Fibroblast of skin of left quadriceps (primary cell): ENCODE results near the gene MED16.

Source experiments
- DNase-seq, 2 experiments: peaks; one replicate each; pipeline ENCODE4 v3.0.0-alpha.2; 2013; ENCODE audit warnings: low read depth in 2 of 2

The MED16 gene

DNA sequence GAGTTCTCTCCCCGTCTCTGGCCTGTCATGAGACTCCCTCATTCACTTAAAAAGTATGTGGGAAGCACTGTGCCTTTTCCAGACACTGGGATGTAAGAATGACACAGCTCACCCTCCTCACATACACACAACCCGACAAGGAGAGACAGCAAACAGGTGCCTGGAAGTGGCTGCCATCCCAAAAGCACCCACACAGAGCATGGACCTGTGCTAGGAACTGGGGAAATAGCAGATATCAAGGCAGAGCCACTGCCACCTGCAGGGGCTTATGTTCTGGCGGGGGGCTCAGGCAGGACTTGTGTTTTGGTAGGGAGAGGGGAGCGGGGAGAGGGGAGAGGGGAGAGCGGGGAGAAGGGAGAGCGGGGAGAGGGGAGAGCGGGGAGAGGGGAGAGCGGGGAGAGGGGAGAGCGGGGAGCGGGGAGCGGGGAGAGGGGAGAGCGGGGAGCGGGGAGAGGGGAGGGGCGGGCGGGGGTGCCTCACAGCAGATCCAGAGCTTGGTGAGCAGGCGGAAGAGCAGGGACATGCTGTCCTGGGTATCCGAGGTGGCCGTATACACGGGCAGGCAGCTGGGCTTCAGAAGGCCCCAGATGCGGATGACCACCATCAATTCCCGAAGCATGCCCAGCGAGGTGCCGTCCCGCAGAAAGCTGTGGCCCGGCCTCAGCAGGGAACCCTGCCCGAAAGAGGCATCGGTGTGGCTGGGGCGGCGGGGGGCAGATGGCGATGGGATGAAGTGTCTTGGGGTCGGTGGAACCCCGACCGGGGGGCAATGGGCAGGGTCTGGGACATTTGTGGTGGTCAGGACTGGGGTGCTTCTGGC lies 21.3 kb downstream of the MED16 start:
- DNase-seq = no peak

DNA sequence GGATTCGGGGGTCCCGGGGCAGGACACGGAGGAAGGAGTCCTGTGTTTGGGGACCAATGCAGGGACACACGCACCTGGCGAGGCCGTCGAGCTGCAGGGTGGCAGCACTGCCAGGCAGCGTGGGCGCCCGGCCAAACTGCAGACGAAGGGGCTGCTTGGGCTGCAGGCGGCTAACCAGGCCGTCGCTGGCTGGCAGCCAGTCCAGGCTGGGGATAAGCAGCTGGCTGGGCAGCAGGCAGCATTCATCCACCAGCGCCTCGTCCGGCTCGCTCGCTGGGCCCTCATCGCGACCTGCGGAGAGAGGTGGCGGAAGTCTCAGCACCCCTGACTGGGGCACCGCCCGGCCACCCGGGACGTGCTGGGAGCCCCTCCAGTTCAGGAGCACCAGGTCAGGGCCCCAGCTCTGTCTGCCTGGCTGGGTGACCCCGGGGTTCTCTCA lies 22.0 kb downstream of the MED16 start:
- DNase-seq = no peak

DNA sequence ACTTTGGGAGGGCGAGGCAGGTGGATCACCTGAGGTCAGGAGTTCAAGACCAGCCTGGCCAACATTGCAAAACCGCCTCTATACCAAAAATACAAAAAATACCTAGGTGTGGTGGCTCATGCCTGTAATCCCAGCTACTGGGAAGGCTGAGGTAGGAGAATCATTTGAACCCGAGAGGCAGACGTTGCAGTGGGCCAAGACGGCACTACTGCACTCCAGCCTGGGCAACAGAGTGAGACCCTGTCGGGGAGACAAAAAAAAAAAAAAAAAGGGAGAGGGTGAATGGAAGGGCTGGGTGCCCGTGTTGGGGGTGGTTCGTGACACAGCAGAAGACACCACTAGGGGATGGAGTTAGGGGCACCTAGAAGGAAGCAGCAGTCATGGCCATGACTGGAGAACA lies 22.7 kb downstream of the MED16 start:
- DNase-seq = no peak

DNA sequence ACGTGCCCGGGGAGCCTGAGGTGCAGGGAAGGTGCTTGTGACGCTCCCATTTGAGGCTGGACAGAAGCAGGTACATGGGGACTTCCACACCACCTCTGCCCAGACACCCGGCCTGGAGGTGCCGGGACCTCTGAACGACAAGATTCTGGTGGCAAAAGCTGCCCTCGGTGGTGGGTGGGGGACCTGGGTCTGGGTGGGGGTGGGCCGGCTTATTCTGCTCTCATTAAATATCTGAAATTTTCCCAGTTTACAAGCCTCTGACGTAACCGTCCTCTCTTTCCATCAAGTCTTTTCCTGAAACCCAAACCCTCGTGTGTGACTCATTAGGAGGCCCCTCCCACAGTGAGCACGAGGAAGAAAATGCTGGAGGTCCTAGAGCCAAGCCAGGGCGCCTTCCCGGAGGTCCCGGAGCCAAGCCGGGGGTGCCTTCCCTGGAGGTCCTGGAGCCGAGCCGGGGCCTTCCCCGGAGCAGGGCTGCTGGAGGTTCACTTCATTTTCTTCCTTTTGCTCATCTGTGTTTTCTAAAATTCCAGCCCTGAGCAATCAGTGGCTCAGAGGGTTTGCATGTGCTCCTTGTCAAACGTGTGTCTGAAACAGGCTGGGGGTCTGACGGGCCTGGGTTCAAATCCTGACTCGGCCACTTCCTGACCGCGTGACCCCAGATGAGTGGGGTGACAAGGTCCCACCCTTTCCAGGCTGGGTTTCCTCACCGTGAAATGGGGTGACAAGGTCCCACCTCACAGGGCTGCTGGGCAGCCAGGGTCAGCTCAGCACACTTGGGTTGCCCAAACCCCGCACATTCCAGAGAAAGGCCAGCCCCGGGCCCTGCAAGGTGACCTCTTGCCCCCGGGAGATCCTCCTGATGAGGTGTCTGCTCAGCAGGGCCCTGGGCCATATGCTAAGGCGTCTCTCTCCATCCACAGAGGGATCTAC lies 23.5 kb downstream of the MED16 start:
- peak; percentile 87 to 90 for DNase-seq

DNA sequence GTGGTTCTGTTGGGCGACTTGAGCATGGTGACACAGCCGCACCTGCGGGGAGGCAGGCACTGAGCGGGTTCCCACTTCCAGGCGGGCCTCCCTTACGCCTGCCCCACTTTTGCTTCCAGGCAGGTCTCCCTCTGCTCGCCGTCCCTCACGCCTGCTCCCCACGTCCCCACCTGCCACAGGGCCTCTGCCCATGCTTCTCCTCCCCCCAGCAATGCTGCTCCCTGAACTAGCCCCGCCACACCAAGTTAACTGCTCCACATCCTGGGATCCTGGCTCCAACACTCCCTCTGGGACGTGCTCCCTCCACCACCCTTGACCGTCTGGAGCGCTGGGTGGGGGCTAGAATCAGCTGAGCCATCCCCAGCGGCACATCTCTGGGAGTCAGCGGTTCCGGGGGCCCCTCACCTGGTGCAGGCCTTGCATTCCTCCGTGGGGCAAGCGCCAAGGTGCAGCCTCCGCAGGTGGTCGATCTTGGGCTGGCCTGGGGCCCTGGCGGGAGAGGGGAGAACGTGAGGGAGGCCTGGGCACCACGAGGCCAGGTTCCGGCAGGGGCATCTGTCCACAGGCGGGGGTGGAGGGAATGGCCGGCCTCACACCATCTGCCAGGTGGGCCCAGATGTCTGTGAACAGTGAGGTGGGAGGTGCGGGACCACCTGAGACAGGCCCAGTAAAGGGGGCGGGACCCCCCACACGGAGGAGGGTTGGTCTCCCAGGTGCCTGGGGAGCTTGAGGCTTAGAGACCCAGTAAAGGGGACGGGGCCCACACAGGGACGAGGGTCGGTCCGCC lies 24.3 kb downstream of the MED16 start:
- DNase-seq = no peak

DNA sequence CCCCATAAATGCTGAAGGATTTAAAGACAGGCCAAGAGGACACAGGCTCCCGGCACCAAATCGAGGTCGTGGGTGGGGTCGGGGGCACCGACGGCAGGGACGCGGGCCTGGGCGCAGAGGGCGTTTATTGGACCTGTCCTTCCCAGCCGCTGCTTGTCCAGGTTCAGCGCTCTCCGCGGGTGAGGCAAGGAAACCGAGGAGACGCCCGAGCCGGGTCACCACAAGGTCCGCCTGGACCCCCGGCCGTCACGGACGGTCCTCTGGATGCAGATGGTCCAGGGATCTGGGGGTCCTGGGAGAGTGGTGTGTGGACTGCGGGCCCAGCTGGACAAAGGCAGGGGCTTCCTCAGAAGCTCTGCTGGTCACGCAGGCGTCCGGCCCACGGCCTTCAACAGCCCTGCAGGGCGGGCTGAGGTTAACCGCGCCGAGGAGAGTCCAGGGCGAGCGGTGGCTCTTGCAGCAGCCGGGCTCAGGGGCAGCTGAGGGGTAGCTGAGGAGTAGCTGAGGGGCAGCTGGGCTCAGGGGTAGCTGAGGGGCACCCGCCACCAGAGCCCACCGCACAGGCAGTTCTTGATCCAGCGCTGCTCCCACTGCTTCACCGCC lies 25.0 kb downstream of the MED16 start:
- no peak for DNase-seq

DNA sequence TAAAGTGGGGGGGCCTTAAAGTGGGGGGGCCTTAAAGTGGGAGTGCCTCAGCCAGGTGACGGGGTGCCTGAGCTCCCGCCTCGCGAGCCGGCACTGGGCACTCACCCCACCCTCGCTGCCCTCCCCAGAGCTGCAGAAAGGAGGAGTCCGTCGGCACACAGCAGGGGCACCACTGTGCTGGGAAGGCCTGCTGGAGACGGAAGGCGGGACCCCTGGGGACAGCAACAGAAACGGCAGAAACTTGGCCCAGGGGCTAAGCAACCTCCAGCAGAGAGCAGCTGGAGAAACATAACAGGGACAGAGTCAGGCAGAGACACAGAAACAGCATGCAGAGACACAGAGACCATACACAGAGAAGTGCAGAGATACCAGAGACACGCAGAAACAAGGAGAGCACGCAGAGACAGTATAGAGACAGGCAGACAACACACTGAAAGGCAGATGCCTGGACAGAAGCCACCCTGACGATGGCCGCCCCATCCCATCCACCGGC lies 25.6 kb downstream of the MED16 start:
- DNase-seq = no peak

DNA sequence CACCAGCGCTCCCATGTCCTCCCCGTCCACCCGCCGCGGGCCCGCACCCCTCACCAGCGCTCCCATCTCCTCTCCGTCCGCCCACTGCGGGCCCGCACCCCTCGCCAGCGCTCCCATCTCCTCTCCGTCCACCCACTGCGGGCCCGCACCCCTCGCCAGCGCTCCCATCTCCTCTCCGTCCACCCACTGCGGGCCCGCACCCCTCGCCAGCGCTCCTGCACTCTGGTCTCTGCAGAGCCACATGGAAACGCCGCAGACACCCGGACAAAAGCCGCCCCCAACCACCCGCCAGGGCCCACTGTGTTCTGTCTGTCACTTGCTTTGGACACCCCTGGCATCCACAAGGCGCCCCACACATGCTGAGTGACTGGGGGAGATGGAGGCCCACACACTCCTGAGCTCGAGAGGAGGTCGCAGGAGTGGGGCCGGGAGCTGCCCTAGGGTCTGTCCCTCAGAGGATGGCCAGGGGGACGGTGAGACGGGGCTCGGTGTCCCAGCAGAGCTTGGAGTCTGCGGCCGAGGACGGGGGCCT lies 26.2 kb downstream of the MED16 start:
- DNase-seq = no peak

DNA sequence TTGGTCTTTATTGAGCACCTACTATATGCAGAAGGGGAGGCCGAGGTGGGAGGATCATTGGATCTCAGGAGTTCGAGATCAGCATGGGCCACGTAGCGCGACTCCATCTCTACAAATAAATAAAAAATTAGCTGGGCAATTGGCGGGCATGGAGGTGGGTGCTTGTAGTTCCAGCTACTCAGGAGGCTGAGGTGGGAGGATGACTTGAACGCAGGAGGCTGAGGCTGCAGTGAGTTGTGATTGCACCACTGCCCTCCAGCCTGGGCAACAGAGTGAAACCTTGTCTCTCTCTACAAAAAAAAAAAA lies 29.7 kb downstream of the MED16 start:
- DNase-seq = no peak

DNA sequence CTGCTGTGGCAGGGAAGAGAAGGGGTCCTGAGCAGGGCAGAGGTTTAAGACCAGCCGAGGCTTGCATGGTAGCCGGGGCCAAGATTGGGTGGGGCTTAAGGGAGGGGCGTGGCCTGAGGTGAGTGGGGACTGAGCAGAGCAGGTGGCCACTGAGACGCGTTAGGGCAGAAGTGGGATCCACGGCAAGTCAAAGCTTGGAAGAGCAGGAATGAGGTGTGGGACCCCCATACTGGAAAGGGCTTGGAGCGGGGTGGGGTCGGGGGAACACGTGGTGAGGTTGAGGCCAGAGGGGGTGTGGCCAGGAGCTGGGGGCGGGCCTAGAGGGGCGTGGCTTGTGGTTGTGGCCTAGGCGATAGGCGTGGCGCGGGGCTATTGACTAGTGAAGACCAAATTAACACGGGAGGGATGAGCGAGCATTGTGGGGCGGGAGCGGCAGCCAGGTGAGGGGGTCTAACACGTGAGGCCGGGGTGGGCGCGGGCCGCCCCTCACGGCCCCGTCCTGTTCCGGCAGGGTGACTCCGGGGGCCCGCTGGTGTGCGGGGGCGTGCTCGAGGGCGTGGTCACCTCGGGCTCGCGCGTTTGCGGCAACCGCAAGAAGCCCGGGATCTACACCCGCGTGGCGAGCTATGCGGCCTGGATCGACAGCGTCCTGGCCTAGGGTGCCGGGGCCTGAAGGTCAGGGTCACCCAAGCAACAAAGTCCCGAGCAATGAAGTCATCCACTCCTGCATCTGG lies 30.2 kb downstream of the MED16 start:
- DNase-seq = no peak

DNA sequence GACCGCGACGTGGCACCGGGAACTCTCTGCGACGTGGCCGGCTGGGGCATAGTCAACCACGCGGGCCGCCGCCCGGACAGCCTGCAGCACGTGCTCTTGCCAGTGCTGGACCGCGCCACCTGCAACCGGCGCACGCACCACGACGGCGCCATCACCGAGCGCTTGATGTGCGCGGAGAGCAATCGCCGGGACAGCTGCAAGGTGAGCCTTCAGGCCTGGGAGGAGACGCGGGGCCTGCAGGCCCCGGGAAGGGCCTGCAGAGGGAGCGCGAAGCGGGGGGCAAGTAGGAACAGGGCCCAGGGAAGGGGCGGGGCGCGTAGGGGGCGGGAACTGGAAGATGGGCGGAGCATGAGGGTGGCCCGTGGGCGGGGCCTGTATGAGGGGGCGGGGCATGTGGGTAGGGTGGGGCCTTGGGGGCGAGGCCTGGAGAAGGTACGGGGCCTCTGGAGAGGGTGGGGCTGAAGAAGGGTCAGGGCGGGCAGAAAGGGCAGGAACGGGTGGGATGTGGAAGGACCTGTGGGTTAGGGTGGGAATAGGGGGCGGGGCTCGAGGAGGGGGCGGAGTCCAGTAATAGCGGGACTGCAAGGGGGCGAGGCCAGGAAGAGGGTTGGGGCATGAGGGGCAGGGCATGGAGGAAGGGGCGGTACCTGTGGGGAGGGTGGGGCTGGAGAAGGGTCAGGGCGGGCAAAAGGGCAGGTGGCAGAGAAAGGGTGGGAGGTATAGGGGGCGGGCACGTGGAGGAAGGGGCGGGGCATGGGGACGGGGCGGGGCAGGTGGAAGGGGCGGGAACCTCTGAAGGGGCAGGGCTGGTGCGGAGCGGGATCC lies 31.0 kb downstream of the MED16 start:
- DNase-seq = no peak

DNA sequence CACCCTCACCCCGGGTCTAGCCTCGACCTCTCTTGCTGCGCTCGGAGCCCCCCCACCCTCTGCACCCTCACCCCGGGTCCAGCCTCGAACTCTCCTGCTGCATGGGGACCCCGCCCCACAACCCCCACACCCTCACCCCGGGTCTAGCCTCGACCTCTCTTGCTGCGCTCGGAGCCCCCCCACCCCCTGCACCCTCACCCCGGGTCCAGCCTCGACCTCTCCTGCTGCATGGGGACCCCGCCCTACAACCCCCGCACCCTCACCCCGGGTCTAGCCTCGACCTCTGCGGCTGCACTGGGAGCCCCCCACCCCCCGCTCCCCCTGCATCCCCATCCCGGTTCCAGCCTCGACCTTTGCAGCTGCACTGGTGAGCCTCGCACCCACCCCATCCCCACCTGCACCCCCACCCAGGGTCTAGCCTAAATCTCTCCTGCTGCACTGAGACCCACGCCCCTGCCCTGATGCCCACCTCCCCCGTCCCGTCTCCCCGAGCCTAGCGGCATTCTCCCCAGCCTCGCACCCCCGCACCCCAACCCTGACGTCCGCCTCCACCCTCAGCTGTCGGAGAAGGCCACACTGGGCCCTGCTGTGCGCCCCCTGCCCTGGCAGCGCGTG lies 31.7 kb downstream of the MED16 start:
- no peak for DNase-seq

DNA sequence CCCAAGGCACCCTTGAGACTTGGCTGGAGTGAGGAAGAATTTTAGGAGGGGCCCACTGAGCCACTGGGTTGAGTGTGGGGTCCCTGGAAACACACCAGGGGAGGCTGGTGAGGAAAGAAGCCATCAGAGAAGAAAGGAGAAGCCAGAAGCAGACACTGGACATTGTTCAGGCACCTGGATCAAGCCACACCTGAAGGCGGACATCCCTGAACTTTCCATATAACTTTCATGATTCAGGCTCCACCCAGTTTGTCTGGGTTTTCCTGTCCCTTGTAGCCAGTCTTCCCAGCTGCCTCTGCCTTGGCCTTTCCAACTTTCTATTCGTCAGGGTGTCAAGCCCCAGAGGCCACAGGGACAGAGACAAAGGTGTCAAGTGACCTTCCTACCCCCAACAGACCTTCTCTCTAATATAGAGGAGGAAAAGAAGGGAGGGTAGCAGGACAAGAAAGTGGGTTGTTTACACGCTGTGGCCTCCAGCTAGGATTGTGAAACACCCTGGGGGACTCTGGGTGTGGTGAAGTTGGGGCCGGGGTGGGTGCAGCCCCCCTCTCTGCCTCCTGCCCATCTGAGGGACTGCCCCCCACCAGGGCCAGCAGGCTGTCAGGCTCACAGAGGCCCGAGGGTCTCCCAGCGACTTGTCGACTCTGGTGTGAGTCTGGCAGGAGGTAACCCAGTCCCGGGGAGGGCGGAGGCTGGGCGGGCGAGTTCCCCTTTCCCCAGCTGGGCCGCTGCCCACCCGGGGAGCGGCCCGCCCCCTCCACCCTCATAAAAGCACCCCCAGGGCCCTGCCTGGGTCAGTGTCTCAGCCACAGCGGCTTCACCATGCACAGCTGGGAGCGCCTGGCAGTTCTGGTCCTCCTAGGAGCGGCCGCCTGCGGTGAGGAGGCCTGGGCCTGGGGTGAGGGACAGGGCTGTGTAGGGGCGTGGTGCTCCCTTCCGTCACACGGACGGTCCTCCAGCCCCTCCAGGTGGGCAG lies 33.8 kb downstream of the MED16 start, which contains the start of gene CFD:
CFD (plus strand) TSS at position 797 of the 976 bp plus-strand sequence; CDS start at position 823, 26 bp downstream.
- no peak for DNase-seq

DNA sequence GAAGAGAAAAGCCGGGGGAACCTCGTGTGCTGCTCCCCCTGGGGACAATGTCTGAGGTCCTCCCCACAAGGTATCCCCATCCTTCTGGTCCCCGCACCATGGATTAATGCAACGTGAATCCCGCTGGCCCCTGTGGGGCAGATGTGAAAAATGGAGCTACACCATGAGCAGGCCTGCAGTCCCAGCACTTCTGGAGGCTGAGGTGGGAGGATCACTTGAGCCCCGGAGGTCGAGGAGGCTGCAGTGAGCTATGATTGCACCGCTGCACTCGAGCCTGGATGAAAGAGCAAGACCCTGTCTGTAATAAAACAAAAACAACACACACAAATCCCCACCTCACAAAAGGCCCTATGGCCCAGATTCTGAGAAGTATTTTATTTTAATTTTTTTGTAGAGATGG lies 34.7 kb downstream of the MED16 start:
- DNase-seq = no peak

DNA sequence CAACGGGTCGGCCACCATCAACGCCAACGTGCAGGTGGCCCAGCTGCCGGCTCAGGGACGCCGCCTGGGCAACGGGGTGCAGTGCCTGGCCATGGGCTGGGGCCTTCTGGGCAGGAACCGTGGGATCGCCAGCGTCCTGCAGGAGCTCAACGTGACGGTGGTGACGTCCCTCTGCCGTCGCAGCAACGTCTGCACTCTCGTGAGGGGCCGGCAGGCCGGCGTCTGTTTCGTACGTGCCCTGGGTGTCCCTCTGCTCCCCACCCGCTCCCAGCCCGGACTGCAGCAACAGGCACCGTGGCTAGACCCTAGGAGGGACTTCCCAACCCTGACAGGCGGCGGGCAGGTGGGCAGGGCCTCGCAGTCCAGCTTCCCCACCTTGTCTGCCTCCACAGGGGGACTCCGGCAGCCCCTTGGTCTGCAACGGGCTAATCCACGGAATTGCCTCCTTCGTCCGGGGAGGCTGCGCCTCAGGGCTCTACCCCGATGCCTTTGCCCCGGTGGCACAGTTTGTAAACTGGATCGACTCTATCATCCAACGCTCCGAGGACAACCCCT lies 37.3 kb downstream of the MED16 start:
- no peak for DNase-seq

DNA sequence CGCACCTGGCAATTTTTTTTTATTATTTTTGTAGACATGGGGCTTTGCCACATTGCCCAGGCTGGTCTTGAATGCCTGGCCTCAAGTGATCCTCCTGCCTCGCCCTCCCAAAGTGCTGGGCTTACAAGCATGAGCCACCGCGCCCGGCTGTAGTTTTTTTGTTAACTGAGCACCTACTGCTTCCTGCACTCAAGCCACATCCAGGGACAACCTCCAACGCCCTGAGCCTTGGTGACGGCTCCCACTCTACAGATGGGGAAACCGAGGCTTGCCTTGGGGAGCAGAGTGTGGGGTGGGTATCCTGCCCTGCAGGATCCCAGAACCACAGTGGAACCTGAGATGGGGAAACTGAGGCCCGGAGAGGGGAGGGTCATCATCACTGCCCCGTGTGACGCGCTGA lies 37.8 kb downstream of the MED16 start:
- no peak for DNase-seq

DNA sequence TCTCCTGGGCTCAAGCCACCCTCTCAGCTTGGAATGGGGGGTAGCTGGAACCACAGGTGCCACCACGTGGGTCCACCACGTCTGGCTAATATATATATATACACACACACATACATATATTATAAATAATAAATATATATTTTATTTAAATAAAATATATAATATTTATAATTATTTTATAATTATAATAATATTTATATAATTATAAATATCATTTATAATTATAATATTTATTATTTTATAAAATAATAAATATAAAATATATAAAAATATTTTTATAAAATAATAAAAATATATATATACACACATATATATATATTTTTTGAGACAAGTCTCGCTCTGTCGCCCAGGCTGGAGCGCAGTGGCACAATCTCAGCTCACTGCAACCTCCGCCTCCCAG lies 38.4 kb downstream of the MED16 start:
- DNase-seq = no peak
